ENCODE results near the gene ROBO2.

DNA sequence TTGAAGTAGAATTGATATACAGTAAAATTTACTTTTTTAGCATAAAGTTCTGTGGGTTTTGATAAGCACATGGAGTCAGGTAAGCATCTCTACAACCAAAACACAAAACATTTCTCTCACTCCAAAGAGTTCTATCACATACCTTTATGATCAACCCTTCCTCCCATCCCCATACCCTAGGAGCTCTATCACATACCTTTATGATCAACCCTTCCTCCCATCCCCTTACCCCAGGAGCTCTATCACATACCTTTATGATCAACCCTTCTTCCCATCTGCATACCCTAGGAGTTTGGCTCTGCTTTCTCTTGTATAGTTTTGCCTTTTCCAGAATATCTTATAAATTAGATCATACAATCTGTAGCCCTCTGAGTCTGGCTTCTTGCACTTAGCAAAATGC lies 315.1 kb downstream of the ROBO2 start:
- TF ChIP-seq, protein P1, sequence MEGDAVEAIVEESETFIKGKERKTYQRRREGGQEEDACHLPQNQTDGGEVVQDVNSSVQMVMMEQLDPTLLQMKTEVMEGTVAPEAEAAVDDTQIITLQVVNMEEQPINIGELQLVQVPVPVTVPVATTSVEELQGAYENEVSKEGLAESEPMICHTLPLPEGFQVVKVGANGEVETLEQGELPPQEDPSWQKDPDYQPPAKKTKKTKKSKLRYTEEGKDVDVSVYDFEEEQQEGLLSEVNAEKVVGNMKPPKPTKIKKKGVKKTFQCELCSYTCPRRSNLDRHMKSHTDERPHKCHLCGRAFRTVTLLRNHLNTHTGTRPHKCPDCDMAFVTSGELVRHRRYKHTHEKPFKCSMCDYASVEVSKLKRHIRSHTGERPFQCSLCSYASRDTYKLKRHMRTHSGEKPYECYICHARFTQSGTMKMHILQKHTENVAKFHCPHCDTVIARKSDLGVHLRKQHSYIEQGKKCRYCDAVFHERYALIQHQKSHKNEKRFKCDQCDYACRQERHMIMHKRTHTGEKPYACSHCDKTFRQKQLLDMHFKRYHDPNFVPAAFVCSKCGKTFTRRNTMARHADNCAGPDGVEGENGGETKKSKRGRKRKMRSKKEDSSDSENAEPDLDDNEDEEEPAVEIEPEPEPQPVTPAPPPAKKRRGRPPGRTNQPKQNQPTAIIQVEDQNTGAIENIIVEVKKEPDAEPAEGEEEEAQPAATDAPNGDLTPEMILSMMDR (IDR thresholded peaks at IDR 0.05) = no peak
- TF ChIP-seq POLR2A (IDR thresholded peaks at IDR 0.05) = no peak

All from heart left ventricle (tissue), 13 donors.